Choroid plexus epithelial cell (primary cell): Measurements from ENCODE around the gene FOXL1.

Experiments
- DNase-seq: peaks from one replicate; pipeline ENCODE4 v3.0.0-alpha.2; 2010; ENCODE audit warnings: low read depth
- H3K4me3 ChIP-seq: 2 replicates; pipeline ENCODE4 v1.5.1; 2011; ENCODE audit warnings: low read depth, mild to moderate bottlenecking, control low read depth, low read length, moderate library complexity
- TF ChIP-seq, protein P1 (sequence below): conservative IDR thresholded peaks from 2 replicates; pipeline ENCODE4 v1.5.1; 2011; ENCODE audit warnings: low read depth, mild to moderate bottlenecking, control low read depth, inconsistent platforms, low read length, moderate library complexity

FOXL1 gene

DNA sequence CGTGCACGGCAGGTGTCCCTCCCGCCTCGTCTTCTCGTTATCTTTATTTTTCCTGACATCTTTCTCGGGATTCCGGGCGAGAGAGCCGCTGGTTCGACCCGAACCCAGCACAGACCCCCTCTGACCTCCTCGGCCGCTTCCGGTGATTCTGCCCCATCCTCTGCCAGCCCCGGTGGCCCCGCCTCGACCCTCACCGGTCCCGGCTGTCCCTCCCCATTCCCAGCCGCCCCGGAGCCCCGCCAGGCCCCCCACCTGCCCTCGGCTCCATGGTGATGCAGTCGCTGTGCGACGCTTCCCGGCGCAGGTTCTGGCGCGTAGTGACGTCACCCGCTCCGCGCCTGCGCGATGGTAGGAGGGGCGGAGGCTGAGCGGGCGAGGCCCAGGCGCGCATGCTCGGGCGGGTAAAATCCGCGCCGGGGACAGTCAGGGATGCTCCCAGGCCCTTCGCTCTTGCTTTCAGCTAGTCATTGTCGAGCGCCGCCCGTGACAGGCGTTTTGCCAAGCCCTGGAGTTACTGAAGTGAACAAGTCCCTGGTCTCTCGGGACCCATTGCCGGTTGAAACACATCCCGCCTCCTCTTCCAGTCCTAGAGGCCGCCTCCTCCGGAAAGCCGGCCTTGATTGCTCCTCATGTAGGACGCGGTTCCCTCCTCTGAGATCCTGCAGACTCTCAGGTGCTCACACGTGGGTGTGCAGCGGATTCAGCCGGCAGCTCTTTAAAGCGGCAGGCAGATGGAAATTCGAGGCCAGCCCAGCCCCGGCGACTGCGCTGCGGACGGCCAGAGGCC, 23.2 kb upstream of the FOXL1 start, which contains the start of gene MTHFSD:
Gene MTHFSD (minus strand): TSS at position 319 of the 787 bp plus-strand sequence. CDS start 51 bp downstream, at position 268.
- peak; percentile 94 for DNase-seq
- peak within 1 kb of the TSS; percentile 92 for H3K4me3 ChIP-seq
- TF ChIP-seq, protein P1, sequence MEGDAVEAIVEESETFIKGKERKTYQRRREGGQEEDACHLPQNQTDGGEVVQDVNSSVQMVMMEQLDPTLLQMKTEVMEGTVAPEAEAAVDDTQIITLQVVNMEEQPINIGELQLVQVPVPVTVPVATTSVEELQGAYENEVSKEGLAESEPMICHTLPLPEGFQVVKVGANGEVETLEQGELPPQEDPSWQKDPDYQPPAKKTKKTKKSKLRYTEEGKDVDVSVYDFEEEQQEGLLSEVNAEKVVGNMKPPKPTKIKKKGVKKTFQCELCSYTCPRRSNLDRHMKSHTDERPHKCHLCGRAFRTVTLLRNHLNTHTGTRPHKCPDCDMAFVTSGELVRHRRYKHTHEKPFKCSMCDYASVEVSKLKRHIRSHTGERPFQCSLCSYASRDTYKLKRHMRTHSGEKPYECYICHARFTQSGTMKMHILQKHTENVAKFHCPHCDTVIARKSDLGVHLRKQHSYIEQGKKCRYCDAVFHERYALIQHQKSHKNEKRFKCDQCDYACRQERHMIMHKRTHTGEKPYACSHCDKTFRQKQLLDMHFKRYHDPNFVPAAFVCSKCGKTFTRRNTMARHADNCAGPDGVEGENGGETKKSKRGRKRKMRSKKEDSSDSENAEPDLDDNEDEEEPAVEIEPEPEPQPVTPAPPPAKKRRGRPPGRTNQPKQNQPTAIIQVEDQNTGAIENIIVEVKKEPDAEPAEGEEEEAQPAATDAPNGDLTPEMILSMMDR: no peak

DNA sequence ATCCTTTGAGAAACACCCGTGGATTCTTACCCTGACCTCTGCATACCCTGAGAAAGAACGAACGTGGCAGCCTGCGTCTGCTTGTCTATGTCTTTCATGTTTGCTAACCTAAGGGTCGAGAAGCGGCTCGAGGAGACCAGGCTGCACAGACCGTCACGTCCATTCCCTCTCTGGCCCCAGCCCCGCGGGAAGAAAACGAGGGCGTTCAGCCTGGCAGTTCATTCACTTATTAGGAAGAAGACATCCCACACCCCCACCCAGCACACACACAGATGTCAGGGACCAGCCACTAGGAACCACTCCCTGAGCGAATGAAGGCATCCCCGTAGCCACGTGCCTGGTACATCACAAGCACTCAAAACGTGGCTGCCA, 22.7 kb upstream of the FOXL1 start:
- peak overlapping the region; percentile 92 for H3K4me3 ChIP-seq
- TF ChIP-seq, protein P1: no peak
- no peak for DNase-seq

DNA sequence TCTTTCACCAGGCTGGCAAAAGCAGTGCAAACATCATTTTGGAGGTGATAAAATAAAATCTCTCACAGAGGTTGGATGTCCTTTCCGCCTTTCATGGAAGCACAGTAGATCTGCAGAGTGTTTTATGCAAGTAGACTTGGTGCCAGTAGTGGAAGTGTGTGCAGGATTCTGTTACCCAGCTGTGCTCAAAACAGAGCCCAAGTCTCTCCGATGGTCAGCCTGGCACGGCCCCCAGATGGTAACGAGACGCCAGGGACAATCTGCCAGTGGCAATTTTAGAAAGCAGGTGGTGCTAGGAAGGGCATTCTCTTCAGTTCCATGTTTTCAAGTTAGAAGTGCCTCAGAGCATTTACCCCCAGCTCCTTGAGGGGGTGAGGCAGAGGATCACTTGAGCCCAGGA, 21.8 kb upstream of the FOXL1 start:
- DNase-seq: no peak
- H3K4me3 ChIP-seq: no peak overlapping the region
- TF ChIP-seq, protein P1: no peak

DNA sequence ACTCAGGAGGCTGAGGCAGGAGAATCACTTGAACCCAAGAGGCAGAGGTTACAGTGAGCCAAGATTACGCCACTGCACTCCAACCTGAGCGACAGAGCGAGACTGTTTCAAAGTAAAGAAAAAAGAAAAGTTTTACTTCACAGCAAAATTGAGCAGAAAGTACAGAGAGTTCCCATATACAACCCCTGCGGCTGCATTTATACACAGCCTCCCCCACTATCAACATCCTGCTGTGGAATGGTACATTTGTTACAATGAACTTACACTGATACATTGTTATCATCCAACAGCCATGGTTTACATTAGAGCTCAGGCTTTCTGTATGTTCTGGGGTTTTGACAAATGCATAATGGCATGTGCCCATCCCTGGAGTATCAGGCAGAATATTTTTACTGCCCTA, 20.8 kb upstream of the FOXL1 start:
- TF ChIP-seq, protein P1: no peak
- H3K4me3 ChIP-seq: no peak overlapping the region
- peak; percentile 55 for DNase-seq

DNA sequence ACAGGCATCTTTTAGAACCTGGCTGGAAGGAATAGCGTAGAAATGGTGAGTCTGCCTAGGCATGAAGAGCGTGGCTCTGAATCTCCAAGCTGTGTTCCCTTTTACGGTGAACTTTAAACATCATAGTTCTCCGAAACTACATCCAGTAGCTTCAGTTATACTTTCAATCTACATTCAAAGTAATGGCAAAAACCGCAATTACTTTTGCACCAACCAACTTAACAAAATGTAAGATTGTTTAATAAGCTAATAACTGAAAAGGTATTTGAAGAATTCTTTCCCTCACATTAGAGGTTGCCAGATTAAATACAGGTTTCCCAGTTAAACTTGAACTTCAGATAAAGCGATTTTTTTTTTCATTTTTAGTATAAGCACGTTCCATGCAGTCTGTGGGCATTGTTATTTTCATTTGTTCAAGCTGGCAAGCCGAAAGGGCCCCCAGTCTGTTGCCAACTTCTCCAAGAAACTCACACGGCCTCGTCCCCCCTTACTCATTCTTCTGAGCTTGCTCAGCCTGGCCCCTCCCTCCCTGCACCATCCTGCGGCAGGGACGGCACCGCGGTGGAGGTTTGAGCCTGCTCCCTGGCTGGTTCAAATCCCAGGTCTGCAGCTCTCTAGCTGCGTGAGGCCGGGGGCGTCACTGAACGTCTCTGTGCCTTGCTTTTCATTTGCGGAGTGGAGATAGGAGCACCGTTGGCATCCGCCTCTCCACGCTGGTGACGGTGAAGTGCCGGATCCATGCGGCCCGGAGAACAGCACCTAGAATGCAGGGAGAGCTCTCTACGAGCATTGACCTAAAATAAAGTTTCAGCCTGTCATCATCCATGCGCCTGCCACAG, 19.8 kb upstream of the FOXL1 start:
- TF ChIP-seq, protein P1: no peak
- no peak overlapping the region for H3K4me3 ChIP-seq

DNA sequence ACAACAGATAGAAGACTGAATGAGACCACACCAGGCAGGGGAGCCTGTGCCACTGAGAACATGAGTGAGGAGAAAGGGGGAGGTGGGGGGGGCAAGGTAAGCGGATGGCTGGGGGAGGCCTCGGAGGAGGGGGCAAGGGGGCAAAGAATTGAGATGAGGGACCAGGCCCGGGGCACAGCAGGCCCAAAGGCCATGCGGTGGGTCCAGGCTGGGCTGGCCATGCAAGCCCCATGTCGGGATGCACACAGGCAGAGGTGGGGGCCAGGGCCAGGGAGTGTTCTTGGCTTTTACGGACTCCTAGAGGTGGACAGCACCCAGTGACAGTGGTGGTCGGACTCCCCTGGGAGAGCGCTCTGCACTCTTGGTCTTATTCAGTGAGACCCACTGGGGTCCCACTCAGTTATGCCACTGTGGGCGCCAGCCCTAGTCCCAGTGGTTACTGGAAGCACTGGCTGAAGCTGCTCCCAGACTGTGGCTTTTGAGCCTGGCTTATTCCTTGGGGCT, 18.5 kb upstream of the FOXL1 start:
- TF ChIP-seq, protein P1: no peak
- no peak for DNase-seq
- no peak overlapping the region for H3K4me3 ChIP-seq

More for the DNA sequence above, 19.8 kb upstream of the FOXL1 start:
- DNase-seq: peak; percentile 12
